Activated CD4-positive, CD25-positive, alpha-beta regulatory T cell treated with anti-CD3 and anti-CD28 coated beads, Interleukin-2, amount 50 U/mL, for 72 hours (primary cell): ENCODE data around the gene PDZRN4.

Source experiments
- DNase-seq: peaks from one replicate; pipeline ENCODE4 v3.0.0; 2021

The PDZRN4 gene

DNA sequence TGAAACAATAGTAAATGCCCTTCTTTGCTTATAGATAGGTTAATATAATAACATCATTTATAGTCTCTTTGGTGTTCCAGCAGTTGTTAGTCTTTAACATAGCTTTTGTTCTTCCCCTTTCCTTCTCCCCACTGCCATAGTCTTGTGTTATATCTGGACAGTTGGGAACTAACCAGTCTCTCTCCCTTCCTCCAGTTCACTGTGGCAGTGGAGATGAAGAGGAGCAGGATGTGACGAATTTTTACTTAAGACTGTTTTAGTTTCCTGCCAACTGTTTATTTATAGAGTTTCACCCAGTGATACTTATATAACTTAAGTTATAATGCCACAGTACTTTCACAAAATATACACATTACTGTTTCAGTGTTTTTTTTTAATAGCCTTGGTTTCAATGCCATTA lies 277.4 kb downstream of the PDZRN4 start:
- DNase-seq, result no peak

GRCh38 chr12:41466300-41466699 lies 278.2 kb downstream of the PDZRN4 start:
- DNase-seq, result no peak

DNA sequence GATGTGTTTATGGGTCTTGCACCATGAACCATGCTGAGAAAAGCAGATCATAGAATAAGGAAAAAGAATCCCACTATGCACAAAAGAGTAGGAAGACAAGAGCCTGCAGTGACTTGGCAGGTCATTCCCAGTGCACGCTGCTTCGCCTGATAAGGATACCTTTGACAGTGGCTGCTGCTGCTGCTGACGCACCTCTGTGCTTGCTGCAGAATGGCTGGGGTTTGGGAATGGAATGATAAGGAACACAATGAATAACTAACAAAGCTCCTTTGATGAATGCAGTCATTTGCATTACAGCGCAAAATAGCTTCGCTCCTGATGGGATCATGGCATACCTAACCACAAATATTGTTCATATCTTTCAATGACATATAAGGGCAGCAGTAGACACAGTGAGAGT lies 278.7 kb downstream of the PDZRN4 start:
- DNase-seq, result no peak

DNA sequence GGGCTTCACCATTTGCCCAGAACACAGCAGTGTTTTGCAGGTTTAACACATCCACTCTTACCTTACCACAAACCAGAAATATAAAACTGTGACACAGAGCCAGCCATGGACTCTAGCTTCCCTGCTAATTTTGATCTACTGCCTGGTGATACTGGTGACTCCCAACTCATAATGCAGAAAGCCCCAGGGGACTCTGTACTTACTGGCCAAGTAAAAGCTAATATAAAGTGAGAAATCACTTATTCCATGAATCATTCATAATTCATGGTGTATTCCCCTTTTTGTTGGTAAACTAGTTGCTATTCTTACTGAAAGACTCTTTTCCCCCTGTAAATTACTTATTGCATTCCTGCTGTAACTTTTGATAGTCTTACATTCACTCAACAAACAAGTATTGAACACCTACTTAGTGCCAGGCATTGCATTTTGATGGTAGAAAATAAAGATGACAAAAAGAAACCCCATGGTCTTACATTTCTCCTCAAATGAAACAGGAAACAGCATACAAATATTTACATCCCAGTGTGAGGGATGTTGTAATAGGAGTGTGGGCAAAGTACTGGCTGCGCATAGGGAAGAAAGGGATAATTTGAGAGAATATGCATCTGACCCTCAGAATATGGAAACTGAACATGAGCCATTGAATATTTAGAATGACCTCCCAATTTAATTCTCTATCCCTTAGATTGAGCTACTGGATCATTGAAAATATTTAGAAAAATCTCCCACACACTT lies 279.6 kb downstream of the PDZRN4 start:
- DNase-seq, result no peak

GRCh38 chr12:41468341-41468740 lies 280.2 kb downstream of the PDZRN4 start:
- DNase-seq, result no peak

DNA sequence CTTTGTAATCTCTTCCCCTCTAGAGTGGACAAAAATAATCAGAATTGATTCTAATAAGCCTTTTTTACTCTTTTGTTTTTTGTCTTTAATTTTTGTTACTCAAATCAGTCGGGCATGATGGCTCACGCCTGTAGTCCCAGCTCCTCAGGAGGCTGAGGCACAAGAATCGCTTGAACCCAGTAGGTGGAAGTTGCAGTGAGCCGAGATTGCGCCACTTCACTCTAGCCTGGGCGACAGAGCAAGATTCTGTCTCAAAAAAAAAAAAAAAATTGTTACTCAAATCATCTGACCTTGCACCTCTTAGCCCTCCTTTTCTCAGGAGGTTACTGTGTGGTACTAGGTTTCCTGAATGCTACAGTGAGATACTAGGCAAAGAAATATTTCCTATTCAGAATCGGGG lies 280.6 kb downstream of the PDZRN4 start:
- DNase-seq, result no peak

DNA sequence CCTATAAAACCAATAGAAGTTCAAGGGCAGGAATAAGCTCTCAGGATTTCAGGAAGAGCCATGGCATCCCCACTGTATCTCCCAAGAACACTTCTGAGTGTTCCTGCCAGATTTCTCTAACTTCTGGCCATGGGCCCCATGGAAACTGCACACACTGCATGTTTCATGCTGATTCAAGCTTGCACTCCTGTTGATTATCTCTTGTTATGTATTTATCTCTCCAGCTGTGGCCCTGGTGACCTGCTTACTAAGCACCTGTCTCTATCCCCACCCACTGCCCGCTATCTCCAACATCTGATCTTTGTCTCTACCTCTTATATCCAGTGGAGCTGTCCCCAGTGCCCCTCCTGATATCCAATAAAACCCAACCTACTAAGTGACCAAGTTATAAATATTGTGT lies 285.3 kb downstream of the PDZRN4 start:
- DNase-seq, result no peak

DNA sequence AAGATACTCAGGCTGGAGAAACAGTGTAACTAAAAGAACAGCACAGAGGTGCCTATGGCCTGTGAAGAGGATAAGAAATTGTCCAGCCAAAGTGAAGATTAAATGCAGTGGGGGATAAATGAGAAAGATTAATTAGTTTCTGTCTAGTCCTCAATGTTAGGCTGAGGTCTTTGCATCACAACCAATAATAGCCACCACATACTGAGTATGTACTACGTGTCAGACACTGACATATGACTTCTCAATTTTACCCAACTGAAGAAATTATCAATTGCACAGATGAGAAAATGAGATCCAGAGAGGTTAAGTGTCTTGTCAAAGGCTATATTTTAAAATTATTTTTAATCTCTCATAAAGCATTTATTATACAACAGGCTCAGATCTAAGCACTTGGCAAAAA lies 285.9 kb downstream of the PDZRN4 start:
- no peak for DNase-seq

GRCh38 chr12:41476499-41477439 lies 288.6 kb downstream of the PDZRN4 start:
- DNase-seq, result no peak

DNA sequence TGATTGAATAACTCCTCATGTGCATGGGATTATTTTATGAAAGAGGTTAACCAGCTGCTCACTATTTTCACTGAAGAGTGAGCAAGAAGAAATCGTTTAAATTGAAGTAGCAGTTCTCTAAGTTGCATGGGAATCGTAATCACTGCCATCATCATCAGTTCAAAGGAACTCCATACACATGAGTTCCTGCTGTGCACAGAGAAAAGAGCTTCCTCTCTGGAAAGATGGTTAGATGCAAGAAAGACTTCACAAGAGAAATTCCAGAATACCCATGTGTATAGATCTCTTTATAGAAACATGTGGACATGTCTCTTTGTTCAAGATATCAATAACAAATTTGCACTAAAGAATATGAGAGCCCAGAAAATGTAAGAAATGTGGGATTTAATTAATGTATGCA lies 291.3 kb downstream of the PDZRN4 start:
- no peak for DNase-seq

- no peak for DNase-seq
Measured at GRCh38 chr12:41485203-41485602, 297.1 kb downstream of the PDZRN4 start.

DNA sequence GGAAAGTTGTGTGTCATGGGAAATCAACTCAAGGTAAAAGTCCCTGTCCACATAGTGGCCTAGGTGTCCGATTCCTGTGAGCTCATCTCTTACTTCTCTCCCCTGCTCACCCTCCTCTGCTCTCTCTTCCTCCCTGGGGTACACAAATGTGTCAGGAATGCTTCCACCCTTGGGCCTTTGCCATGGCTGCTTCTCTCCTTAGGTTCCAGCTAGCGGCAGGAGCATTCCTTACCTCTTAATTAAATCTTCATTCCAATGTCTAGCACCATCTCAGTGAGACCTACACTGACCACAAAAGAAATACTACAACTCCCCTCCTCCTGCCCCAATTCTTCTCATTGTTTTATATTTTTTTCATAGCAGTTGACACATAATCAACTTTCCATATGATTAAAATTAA lies 298.6 kb downstream of the PDZRN4 start:
- DNase-seq, result no peak

DNA sequence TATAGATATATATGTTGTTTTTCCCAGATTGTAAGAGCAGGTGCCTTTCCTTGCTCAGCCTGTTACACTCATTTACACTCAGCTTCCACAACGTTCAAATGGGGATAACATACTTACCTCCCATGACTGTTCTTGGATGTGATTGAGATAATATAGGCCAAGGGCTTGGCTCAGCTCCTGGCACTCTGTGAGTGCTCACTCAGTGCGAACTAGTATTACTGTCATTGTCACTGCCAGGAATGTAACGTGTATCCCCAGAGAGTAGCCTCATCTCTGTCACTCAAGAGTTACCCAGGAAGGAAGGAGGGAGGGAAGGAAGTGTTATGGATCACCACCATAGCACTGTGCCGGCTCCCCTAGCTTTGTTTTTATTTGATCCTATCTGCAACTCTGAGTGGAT lies 307.9 kb downstream of the PDZRN4 start:
- DNase-seq, result no peak

- no peak for DNase-seq
Measured at GRCh38 chr12:41497409-41497808, 309.3 kb downstream of the PDZRN4 start.

DNA sequence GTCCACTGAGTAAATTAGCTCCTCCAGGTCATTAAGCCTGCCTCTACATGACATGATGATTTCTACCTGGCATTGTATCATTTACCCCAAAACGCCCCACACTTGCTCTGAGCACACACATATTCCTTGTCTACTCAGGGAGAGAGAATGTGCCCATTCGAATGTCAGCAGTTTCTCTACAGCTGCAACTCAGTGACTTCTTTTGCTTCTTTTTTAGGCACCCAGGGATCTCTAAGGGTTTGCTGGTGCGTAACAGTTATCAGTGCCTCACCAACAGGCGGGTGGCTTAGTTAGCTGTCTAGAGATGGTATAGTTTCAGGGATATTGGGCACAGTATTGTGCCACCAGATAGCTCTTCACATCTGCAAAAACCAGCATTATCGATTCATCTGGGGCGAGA lies 316.9 kb downstream of the PDZRN4 start:
- no peak for DNase-seq

DNA sequence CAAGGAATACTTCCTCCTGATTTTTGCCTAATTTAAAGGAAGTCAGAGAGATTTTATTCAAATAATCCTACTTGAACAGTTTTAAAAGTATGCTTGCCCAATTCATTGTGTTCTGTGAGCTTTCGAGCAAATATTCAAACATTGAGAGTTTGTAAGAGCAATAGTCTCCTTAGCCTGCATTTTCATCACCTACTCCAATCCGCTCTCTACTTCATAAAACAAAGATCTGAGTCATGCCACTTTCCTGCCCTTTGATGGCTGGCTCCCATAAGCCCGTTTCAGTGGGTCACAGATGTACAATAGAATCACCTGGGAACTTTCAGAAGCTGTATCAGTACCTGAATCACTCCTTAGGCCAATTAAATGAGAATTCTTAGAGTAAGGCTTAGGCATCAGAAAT lies 319.2 kb downstream of the PDZRN4 start:
- no peak for DNase-seq

GRCh38 chr12:41509271-41510055 lies 321.3 kb downstream of the PDZRN4 start:
- DNase-seq, result no peak

GRCh38 chr12:41510470-41510869 lies 322.4 kb downstream of the PDZRN4 start:
- DNase-seq, result no peak

GRCh38 chr12:41511247-41511646 lies 323.1 kb downstream of the PDZRN4 start:
- no peak for DNase-seq

DNA sequence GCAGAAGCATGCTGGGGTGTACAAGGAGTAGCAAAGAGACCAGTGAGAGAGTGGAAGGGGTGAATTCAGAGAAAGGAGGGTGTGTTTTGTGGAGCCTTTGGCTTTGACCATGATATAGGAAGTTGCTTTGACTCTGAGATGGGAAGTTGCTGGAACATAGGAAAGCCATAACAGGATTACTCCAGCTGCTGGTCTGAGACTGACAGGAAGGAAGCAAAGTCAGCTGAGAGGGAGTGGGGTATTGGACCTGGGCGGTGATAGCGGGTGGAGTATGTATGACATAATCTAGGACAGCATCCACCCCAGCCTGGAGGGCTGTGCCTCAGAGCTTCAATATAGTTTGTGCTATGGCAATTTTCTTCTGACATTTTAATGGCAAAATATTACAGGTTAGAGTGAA lies 324.4 kb downstream of the PDZRN4 start:
- DNase-seq, result no peak

- DNase-seq, result no peak
Measured at GRCh38 chr12:41514021-41514777, 326.1 kb downstream of the PDZRN4 start.

DNA sequence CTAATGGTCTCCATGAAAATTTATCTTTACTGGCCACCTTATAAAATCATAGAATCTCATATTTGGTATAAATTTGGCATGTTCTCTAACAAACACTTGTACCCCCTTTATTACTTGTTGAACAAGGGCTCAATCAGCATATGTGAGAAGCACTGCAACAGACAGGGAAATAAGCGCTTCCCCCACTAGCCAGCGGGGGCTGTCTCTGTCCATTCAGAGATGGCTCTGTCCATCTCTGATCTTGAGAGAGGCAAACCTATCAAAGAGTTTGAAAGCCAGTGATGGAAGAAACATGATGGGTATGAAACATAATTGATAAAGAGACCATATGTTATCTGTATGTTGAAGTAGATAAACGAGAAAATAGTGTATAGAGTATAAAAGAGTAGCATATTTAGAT lies 326.8 kb downstream of the PDZRN4 start:
- no peak for DNase-seq

DNA sequence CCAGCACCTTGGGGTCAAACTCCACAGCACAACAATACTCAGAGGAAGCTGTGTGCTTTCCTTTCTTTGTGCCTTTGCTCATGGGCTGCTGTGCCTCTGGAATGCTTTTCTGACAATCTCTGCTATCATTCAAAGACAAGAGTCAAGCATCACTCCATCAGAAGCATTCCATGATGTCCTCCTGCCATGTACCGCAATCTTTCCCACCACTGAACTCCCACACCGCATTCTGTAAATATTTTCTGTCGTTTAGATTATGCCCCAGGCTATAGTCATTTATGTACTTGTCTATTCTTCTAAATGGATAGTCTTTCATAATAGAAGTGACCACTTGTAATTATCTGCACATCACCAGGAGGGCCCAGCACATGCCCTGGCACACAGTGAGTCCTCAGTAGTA lies 327.8 kb downstream of the PDZRN4 start:
- no peak for DNase-seq
